Measurements from ENCODE around the gene GPR108. TPM values are rescaled to one million over a fixed set of nuclear protein-coding genes. Genes with fewer than 3 reads are reported as not detected.

The GPR108 gene
- total and polyA plus RNA-seq, 2 donors from 2014 or later: 113 to 144 TPM

- H3K9ac ChIP-seq (ENCODE audit: low read length in 3 of 3): no peak overlapping the region
- no peaks in the 10 kb centered on the region for H3K4me1 ChIP-seq (ENCODE audit: control insufficient read depth in 2 of 3, insufficient read depth in 2 of 3, low read depth in 1 of 3, low read length in 3 of 3)
- no peak overlapping the region for H3K4me3 ChIP-seq (ENCODE audit: low read length in 3 of 3)
- TF ChIP-seq CTCF (IDR thresholded peaks at IDR 0.05; ENCODE audit: borderline replicate concordance, extremely low read depth, insufficient read depth): no peak
- H3K27ac ChIP-seq (ENCODE audit: low read depth in 2 of 2, low read length in 2 of 2): no peak overlapping the region
- intact Hi-C loops (cut with DNase I): no loop called here
- FAIRE-seq (no peak), DNase-seq (peak in 1 of 5 donors; percentile 12)
- no peaks in the 10 kb centered on the region for H3K27me3 ChIP-seq (ENCODE audit: control insufficient read depth, insufficient read depth, low read length)
- no peaks in the 10 kb centered on the region for H3K9me3 ChIP-seq (ENCODE audit: control insufficient read depth in 2 of 3, insufficient read depth in 1 of 3, low read length in 3 of 3)
- no peaks in the 10 kb centered on the region for H3K36me3 ChIP-seq (ENCODE audit: control insufficient read depth in 2 of 3, insufficient read depth in 3 of 3, low read length in 3 of 3)
Measured at GRCh38 chr19:6690160-6690885, 47.1 kb downstream of the GPR108 start.

GRCh38 chr19:6687114-6687513, 50.3 kb downstream of the GPR108 start:
- Histone ChIP-seq H3K4me1 (ENCODE audit: control insufficient read depth in 2 of 3, insufficient read depth in 2 of 3, low read depth in 1 of 3, low read length in 3 of 3) (no peaks in the 10 kb centered on the region), H3K27ac (ENCODE audit: low read depth in 2 of 2, low read length in 2 of 2) (no peak overlapping the region), H3K27me3 (ENCODE audit: control insufficient read depth, insufficient read depth, low read length) (no peaks in the 10 kb centered on the region), H3K4me3 (ENCODE audit: low read length in 3 of 3) (no peak overlapping the region), H3K9me3 (ENCODE audit: control insufficient read depth in 2 of 3, insufficient read depth in 1 of 3, low read length in 3 of 3) (no peaks in the 10 kb centered on the region), H3K9ac (ENCODE audit: low read length in 3 of 3) (no peak overlapping the region), H3K36me3 (ENCODE audit: control insufficient read depth in 2 of 3, insufficient read depth in 3 of 3, low read length in 3 of 3) (no peaks in the 10 kb centered on the region)
- no peak for TF ChIP-seq CTCF (IDR thresholded peaks at IDR 0.05; ENCODE audit: borderline replicate concordance, extremely low read depth, insufficient read depth)
- FAIRE-seq (no peak), DNase-seq (peak in 2 of 5 donors; percentile 4 to 37)
- intact Hi-C loops (cut with DNase I): no loop called here

GRCh38 chr19:6686628-6686975, 50.8 kb downstream of the GPR108 start:
- no peak for TF ChIP-seq CTCF (IDR thresholded peaks at IDR 0.05; ENCODE audit: borderline replicate concordance, extremely low read depth, insufficient read depth)
- peak overlapping the region in 1 of 3 donors; percentile 10 for H3K4me3 ChIP-seq (ENCODE audit: low read length in 3 of 3)
- no peaks in the 10 kb centered on the region for H3K27me3 ChIP-seq (ENCODE audit: control insufficient read depth, insufficient read depth, low read length)
- peak in 2 of 5 donors; percentile 3 to 12 for DNase-seq
- no peaks in the 10 kb centered on the region for H3K4me1 ChIP-seq (ENCODE audit: control insufficient read depth in 2 of 3, insufficient read depth in 2 of 3, low read depth in 1 of 3, low read length in 3 of 3)
- no peaks in the 10 kb centered on the region for H3K36me3 ChIP-seq (ENCODE audit: control insufficient read depth in 2 of 3, insufficient read depth in 3 of 3, low read length in 3 of 3)
- no peak overlapping the region for H3K9ac ChIP-seq (ENCODE audit: low read length in 3 of 3)
- no peak for FAIRE-seq
- no peaks in the 10 kb centered on the region for H3K9me3 ChIP-seq (ENCODE audit: control insufficient read depth in 2 of 3, insufficient read depth in 1 of 3, low read length in 3 of 3)
- no peak overlapping the region for H3K27ac ChIP-seq (ENCODE audit: low read depth in 2 of 2, low read length in 2 of 2)
- intact Hi-C loops (cut with DNase I): no loop called here
